ENCODE measurements around the gene EEF1A2.
"Not testable (repeated sequence)": the region's sequence is repeated elsewhere in the genome, so short reads cannot be mapped to it uniquely, and the experiment has no call there.

The EEF1A2 gene

DNA sequence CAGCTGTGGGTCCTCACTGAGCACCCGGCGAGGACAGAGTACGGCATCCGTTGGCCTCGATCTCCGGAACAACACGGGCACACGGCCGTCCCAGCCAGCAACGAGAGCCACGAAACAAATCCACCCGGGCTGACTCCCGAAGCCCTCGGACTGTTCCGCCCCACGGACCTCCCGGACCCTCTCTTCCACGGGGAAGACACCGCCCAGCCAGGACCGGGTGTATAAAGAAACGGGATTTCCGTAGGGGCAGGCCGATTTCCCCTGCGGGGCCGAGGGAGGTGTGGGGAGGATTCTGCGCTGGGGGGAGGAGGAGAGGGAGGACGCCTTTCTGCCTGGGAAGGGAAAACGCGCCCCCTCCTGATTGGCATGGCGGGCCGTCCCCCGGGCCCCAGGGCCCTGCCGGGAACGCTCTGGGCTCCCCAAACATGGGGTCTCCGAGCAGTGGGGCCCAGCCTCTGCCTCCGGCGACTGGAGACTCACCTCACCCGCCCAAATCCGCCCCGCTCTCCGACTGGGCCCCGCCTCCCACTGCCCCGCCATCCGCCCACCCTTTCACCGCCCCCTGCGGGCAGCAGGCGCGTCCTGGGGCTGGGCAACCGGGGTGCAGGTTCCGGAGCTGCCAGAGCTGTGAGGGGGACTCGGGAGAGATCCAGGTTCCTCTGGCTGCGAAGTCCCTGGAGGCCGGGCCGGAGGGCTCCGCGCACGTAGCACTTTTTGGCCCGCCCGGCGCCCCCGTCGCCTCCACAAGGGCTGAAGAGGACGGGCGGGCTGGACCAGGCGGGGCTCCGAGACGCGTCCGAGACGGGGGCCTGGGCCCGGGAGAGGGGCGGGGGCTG lies 21.0 kb upstream of the EEF1A2 start:
- TF ChIP-seq, protein P1, sequence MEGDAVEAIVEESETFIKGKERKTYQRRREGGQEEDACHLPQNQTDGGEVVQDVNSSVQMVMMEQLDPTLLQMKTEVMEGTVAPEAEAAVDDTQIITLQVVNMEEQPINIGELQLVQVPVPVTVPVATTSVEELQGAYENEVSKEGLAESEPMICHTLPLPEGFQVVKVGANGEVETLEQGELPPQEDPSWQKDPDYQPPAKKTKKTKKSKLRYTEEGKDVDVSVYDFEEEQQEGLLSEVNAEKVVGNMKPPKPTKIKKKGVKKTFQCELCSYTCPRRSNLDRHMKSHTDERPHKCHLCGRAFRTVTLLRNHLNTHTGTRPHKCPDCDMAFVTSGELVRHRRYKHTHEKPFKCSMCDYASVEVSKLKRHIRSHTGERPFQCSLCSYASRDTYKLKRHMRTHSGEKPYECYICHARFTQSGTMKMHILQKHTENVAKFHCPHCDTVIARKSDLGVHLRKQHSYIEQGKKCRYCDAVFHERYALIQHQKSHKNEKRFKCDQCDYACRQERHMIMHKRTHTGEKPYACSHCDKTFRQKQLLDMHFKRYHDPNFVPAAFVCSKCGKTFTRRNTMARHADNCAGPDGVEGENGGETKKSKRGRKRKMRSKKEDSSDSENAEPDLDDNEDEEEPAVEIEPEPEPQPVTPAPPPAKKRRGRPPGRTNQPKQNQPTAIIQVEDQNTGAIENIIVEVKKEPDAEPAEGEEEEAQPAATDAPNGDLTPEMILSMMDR (IDR thresholded peaks at IDR 0.05; ENCODE audit: insufficient read depth, low read length, missing control alignments), result peak; percentile 30
- H3K4me3 ChIP-seq (ENCODE audit: low read depth, low read length), result peak overlapping the region; percentile 91
- ChIA-PET POLR2A (interaction anchor here (1.4 to 2.0 kb wide), 4 partner anchors 18 to 345 kb away, joined by 5 to 7 read pairs (median 6); partner anchors contain the start of genes PTK6, RTEL1 and TPD52L2), CTCF (interaction anchor here (1.0 to 5.0 kb wide), 4 partner anchors 9 to 78 kb away, joined by 3 to 26 read pairs (median 5); no protein-coding TSS in a partner anchor)
- DNase-seq (ENCODE audit: low read depth, low spot score), result no peak

DNA sequence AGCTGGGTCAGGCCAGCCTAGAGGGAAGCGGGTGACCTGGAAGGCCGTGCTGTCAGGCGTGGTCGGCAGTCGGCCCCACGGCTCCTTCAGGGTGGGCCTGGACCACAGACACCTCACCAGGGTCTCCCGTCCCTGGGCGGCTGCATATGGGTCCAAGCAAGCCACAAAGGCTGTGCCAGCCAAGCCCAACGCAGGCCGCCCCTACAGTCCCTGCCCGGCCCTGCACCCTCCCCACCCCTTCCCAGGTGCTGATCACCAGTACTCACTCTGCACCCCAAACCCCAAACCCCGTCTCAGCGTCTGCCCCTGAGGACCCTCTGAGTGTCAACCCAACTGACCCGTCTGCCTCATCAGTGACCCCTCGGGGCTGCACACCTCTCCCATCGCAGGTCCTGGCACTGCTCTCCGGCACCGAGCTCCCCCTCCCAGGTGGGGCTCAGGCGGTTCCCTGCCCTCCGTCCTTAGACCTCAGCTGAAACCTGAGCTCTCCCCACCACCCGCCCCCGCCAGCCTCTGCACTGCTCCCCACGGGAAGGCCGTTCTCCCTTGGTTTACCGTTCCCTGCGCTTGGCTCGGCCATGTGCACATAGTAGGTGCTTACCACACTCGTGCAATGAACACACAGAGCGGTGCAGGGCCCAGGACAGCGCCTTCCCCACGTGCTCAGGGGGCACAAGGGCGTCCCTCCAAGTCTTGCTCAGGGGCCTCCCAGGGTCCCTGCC lies 20.2 kb upstream of the EEF1A2 start:
- peak overlapping the region; percentile 91 for H3K4me3 ChIP-seq (ENCODE audit: low read depth, low read length)
- TF ChIP-seq, protein P1 (IDR thresholded peaks at IDR 0.05; ENCODE audit: insufficient read depth, low read length, missing control alignments), result no peak
- ChIA-PET CTCF (interaction anchor here (5.0 kb wide), 1 partner anchor 23 kb away, joined by 26 read pairs; no protein-coding TSS in a partner anchor), POLR2A (interaction anchor here (0.6 kb wide), 1 partner anchor 227 kb away, joined by 3 read pairs; no protein-coding TSS in a partner anchor)
- DNase-seq (ENCODE audit: low read depth, low spot score), result no peak

DNA sequence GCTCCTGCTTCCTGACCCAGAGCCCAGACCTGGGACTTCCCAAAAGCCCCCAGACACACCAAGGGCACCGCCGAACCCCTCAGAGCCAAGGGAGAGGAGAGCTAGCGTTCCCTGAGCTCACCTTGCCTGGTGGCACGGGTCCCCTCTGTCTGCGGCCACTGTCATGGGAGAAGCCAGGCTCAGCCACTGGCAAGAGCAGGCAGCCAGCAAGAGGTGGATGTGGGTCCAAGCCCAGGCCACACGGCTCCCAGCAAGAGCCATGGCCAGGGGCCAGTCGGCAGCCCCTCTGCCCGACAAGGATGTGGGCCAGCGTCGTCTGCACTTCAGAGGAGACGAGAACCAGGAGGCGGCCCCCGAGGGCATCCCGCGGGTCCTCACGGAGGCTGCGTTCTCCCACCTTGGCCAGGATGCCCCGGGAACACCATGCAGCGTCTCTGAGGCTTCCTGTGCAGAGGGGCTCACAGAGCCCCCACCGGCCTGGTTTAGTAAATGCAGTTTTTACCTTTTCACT lies 19.5 kb upstream of the EEF1A2 start:
- ChIA-PET POLR2A (no interaction called here), CTCF (interaction anchor here (0.8 to 5.0 kb wide), 2 partner anchors 19 to 22 kb away, joined by 4 to 26 read pairs; partner anchors contain the start of gene PTK6)
- no peak for DNase-seq (ENCODE audit: low read depth, low spot score)
- TF ChIP-seq, protein P1 (IDR thresholded peaks at IDR 0.05; ENCODE audit: insufficient read depth, low read length, missing control alignments), result no peak
- H3K4me3 ChIP-seq (ENCODE audit: low read depth, low read length), result no peak overlapping the region

DNA sequence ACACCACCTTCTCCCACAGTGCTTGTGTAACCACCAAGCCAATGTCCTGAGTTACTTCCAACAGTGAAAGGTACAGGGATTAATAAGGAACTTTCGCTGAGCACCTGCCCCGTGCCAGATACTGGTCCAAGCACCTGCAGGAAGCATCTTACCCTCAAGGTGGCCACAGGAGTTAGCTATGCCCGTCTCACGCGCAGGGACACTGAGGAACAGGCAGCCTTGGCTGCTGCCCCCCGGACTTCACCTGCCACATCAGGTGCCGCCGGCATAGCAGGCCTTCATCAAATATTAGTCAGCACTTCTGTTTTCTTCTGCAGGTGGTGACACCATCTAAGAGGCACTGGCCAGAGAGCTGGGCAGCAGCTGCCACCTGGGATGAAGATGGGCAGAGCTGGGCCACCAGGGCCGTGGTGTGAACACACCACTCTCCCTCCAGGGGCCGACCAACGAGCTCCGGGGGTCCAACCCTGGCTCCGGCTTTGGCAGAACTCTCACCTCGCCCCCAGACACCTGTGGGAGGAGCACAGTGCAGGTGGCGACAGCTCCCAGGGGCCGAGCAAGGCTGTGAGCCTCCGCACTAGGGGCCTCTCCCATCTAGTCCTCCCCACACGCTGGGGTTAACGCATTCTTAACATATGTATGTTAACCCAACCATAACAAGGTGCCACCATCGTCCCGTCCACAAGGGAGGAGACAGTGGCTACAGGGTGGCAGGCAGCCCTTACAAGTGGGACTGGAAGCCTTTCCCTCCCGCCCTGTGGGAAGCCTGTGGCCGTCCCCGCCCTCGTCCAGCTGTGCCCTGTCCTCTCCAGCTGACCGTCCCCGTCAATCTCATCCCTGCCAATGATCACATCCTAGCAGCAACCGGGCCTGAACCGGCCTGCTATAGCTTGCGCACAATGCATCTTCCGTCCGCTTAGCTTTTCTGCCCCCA lies 18.8 kb upstream of the EEF1A2 start:
- TF ChIP-seq, protein P1 (IDR thresholded peaks at IDR 0.05; ENCODE audit: insufficient read depth, low read length, missing control alignments), result no peak
- no peak overlapping the region for H3K4me3 ChIP-seq (ENCODE audit: low read depth, low read length)
- no peak for DNase-seq (ENCODE audit: low read depth, low spot score)
- CTCF ChIA-PET, result interaction anchor here (0.8 to 5.0 kb wide), 2 partner anchors 20 to 21 kb away, joined by 4 to 26 read pairs; partner anchors contain the start of gene PTK6
- POLR2A ChIA-PET, result no interaction called here

DNA sequence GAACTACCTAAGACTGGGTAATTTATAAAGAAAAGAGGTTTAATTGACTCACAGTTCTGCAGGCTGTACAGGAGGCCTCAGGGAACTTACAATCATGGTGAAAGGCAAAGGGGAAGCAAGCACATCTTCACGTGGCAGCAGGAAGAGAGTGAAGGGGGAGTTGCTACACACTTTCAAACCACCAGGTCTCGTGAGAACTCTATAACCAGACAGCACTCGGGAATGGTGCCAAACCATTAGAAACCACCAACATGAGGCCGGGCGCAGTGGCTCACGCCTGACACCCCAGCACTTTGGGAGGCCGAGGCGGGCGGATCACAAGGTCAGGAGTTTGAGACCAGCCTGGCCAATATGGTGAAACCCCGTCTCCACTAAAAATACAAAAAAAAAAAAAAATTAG lies 15.6 kb upstream of the EEF1A2 start:
- CTCF ChIA-PET; DNase-seq (ENCODE audit: low read depth, low spot score); H3K4me3 ChIP-seq (ENCODE audit: low read depth, low read length); POLR2A ChIA-PET: not testable (repeated sequence)

DNA sequence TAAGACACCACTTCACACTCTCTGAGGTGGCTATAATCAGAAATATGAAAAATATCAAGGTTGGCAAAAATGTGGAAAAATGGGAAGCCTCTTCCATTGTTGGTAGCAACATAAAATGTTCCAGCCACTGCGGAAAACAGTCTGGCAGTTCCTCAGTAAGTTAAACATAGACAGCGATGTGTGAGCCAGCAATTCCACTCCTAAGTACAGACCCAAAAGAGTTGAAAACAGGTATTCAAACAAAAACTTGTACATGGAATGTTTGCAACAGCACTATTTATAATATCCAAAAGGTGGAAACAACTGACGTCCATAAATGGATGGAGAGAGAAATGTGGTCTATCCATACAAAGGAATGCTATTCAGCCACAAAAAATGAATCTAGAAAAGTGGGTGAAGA lies 14.3 kb upstream of the EEF1A2 start:
- ChIA-PET CTCF (interaction anchor here (0.9 kb wide), 1 partner anchor 17 kb away, joined by 3 read pairs; no protein-coding TSS in a partner anchor), POLR2A (interaction anchor here (1.5 kb wide), 1 partner anchor 8 kb away, joined by 3 read pairs; no protein-coding TSS in a partner anchor)
- H3K4me3 ChIP-seq (ENCODE audit: low read depth, low read length), result no peak overlapping the region
- DNase-seq (ENCODE audit: low read depth, low spot score), result no peak
- TF ChIP-seq, protein P1 (IDR thresholded peaks at IDR 0.05; ENCODE audit: insufficient read depth, low read length, missing control alignments), result no peak
